Measurements from ENCODE around the gene MDC1. TPM values are rescaled to one million over a fixed set of nuclear protein-coding genes. Genes with fewer than 3 reads are reported as not detected.

The MDC1 gene
- polyA plus RNA-seq, 1 donor from 2014 or later: 8.1 TPM

DNA sequence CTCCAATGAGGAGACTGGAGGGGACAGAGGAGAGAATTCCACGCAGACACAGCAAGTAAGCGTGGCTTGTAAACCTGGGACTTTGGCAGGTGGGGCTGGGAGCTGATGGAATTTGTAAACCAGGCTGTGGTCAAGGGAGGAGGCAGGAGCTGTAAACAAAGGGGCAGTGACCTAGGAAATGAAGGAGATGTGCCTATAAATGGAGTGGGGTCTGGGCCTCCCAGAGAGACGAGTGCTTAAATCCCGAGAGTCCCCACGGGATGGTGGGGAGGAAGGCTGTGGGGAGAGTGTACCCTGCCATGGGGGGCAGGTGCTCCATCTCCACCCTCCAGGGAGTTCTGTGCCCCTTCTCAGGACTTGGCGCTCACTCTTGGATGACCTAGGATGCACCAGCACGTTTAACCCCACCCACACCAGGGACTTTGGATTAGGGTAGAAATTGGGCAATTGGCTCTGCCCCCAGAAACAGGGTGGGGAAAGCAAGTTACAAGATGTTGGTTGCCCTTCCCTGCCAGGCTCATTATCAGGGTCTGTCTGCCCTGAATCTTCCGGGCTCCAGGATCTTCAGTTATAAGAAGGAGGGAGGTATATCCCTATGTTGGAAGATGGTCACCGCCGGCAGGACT, 40.3 kb downstream of the MDC1 start:
- Histone ChIP-seq H3K36me3 (ENCODE audit: insufficient read depth, low read length) (no peaks in the 10 kb centered on the region), H3K9ac (ENCODE audit: low read length) (no peak overlapping the region), H4K20me1 (ENCODE audit: insufficient read depth) (peaks cover 15% of the 10 kb centered on the region), H3K27ac (ENCODE audit: low read length) (no peak overlapping the region), H3K79me2 (replicated peaks; ENCODE audit: insufficient read depth, low read length) (peaks cover 19% of the 10 kb centered on the region), H2AFZ (ENCODE audit: low read depth, low read length) (no peak overlapping the region), H3K4me2 (ENCODE audit: low read length) (no peak overlapping the region), H3K4me3 (ENCODE audit: low read length) (no peak overlapping the region), H3K9me3 (ENCODE audit: low read length) (no peaks in the 10 kb centered on the region), H3K27me3 (ENCODE audit: insufficient read depth, low read depth, low read length) (no peaks in the 10 kb centered on the region), H3K9me2 (ENCODE audit: insufficient read depth, low read length) (no peaks in the 10 kb centered on the region), H3F3A (ENCODE audit: insufficient read depth, low read length, poor library complexity, severe bottlenecking) (no peaks in the 10 kb centered on the region)
- TF ChIP-seq TAF1 (IDR thresholded peaks at IDR 0.05; ENCODE audit: low read depth) (no peak), RAD21 (conservative IDR thresholded peaks at IDR 0.05) (no peak), POLR2AphosphoS5 (IDR thresholded peaks at IDR 0.05) (no peak), REST (IDR thresholded peaks at IDR 0.05; ENCODE audit: borderline replicate concordance) (no peak), EZH2 (IDR thresholded peaks at IDR 0.05; ENCODE audit: borderline replicate concordance, insufficient read depth, low read length, poor library complexity, severe bottlenecking) (no peak), SMC3 (conservative IDR thresholded peaks at IDR 0.05; ENCODE audit: poor library complexity) (no peak), EP300 (conservative IDR thresholded peaks at IDR 0.05; ENCODE audit: poor library complexity, severe bottlenecking) (no peak), MXI1 (conservative IDR thresholded peaks at IDR 0.05; ENCODE audit: poor library complexity, severe bottlenecking) (no peak)
- TF ChIP-seq, protein P1, sequence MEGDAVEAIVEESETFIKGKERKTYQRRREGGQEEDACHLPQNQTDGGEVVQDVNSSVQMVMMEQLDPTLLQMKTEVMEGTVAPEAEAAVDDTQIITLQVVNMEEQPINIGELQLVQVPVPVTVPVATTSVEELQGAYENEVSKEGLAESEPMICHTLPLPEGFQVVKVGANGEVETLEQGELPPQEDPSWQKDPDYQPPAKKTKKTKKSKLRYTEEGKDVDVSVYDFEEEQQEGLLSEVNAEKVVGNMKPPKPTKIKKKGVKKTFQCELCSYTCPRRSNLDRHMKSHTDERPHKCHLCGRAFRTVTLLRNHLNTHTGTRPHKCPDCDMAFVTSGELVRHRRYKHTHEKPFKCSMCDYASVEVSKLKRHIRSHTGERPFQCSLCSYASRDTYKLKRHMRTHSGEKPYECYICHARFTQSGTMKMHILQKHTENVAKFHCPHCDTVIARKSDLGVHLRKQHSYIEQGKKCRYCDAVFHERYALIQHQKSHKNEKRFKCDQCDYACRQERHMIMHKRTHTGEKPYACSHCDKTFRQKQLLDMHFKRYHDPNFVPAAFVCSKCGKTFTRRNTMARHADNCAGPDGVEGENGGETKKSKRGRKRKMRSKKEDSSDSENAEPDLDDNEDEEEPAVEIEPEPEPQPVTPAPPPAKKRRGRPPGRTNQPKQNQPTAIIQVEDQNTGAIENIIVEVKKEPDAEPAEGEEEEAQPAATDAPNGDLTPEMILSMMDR (IDR thresholded peaks at IDR 0.05; ENCODE audit: poor library complexity, severe bottlenecking): no peak

DNA sequence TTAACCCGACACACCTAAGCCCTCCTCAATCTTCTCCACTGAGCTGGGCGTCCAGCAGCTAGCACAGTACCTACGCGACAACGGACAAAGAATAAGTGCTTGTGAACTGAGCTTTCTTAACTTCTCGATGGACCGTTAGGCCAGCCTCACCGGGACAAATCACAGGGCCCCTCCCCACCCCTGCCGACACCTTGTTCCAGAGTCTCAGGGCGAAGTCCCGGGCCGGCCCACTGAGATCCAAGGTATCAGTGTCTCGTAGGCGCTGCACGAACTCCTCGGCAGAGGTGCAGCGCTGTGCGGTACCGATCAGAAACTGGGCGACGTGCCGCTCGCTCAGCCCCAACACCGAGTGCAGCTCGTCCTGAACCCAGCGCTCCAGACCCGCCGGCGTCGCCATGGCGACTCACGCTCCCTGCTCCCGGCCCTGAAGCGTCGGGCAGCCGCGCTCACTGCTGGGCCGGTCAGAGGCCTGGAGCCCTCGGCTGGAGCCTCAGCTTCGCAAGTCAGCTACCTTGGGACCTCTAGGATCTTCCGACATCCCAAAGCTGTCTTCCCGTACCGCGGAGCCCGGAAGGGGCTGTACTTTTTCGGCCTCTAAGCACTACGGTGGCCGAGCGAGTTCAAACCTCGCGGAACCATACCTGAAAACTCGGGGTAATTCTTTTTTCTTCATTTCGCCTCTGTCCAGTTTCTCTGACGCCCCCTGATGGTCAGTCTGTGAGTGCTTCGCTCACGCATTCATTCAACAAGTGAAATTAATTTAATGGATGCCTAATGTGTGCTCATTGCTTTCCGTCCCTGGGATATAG, 44.4 kb downstream of the MDC1 start, which contains the start of gene DHX16:
Gene DHX16, minus strand, starts transcription at position 562 of the 809 bp plus-strand sequence. Its CDS starts 165 bp downstream, at position 397.
- Histone ChIP-seq H2AFZ (ENCODE audit: low read depth, low read length) (peak within 1 kb of the TSS; percentile 57), H4K20me1 (ENCODE audit: insufficient read depth) (no peaks in the 10 kb centered on the region), H3K9me2 (ENCODE audit: insufficient read depth, low read length) (no peaks in the 10 kb centered on the region), H3K27ac (ENCODE audit: low read length) (peak within 1 kb of the TSS; percentile 40), H3K36me3 (ENCODE audit: insufficient read depth, low read length) (no peaks in the 10 kb centered on the region), H3K79me2 (replicated peaks; ENCODE audit: insufficient read depth, low read length) (peaks cover 8% of the 10 kb centered on the region), H3K9ac (ENCODE audit: low read length) (peak within 1 kb of the TSS; percentile 80), H3K27me3 (ENCODE audit: insufficient read depth, low read depth, low read length) (no peaks in the 10 kb centered on the region), H3F3A (ENCODE audit: insufficient read depth, low read length, poor library complexity, severe bottlenecking) (no peaks in the 10 kb centered on the region), H3K4me2 (ENCODE audit: low read length) (peak within 1 kb of the TSS; percentile 46), H3K4me3 (ENCODE audit: low read length) (peak within 1 kb of the TSS; percentile 92), H3K9me3 (ENCODE audit: low read length) (no peaks in the 10 kb centered on the region)
- TF ChIP-seq POLR2AphosphoS5 (IDR thresholded peaks at IDR 0.05): peak; percentile 27
- TF ChIP-seq MXI1 (conservative IDR thresholded peaks at IDR 0.05; ENCODE audit: poor library complexity, severe bottlenecking): peak; percentile 88
- TF ChIP-seq EP300 (conservative IDR thresholded peaks at IDR 0.05; ENCODE audit: poor library complexity, severe bottlenecking): no peak
- TF ChIP-seq RAD21 (conservative IDR thresholded peaks at IDR 0.05): peak; percentile 49
- TF ChIP-seq TAF1 (IDR thresholded peaks at IDR 0.05; ENCODE audit: low read depth): no peak
- TF ChIP-seq SMC3 (conservative IDR thresholded peaks at IDR 0.05; ENCODE audit: poor library complexity): peak; percentile 59
- no peak for TF ChIP-seq EZH2 (IDR thresholded peaks at IDR 0.05; ENCODE audit: borderline replicate concordance, insufficient read depth, low read length, poor library complexity, severe bottlenecking)
- TF ChIP-seq REST (IDR thresholded peaks at IDR 0.05; ENCODE audit: borderline replicate concordance): no peak
- TF ChIP-seq, protein P1 (IDR thresholded peaks at IDR 0.05; ENCODE audit: poor library complexity, severe bottlenecking): peak; percentile 81

All from neural cell (in vitro differentiated cells).